Loucy (cell line): Measurements from ENCODE around the gene TM4SF1.

Source experiments
- CTCF ChIP-seq: fragments of 200-600 bp; sonication (generic); conservative IDR thresholded peaks from 2 replicates; pipeline ENCODE4 v1.5.1; 2014; ENCODE audit warnings: mild to moderate bottlenecking, antibody characterized with exemption, low read length
- EZH2phosphoT487 ChIP-seq: fragments of 200-600 bp; IDR thresholded peaks from 2 replicates; pipeline ENCODE4 v1.6.1; 2018; ENCODE audit warnings: antibody characterized with exemption, mild to moderate bottlenecking, moderate library complexity, borderline replicate concordance

DNA sequence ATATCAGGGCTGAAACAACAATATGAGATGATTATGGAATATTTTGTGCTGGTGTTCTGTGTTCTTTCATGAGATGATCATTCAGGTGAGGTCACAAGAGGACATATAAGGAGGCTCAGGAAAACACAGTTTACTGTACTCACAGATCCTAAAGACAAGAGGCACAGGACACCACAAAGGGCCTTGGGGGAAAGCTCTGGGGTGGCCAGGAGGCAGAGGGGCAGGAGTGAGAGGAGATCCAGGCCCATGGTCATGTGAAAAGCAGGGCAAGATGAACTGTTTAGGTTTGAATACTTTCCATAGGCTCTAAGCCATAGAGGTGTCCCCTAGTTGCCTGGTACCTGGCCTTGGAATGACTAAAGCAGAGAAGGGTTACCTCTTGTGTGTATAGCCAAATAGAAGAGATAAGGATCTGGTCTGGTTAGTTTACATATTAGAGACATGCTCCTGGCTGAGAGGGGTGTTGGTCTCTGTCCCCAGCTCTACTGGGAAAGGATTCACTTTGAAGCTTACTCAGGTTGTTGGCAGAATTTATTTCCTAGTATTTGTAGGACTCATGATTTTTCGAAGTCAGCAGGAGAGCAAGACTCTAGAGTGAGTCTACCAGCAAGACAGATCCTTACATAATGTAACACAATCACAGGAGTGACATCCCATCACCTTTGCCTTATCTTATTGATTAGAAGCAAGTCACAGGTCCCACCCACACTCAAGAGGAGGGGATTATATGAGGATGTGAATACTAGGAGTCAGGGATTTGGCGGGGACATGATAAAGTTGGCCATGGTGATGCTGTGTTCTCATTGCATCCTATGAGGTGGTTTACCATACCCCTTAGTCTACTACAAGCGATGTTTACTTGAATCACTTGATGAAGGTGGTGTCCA, 11.3 kb upstream of the TM4SF1 start:
- TF ChIP-seq CTCF = no peak
- TF ChIP-seq EZH2phosphoT487 = no peak
